Colon (tissue), 2 donors: Measurements from ENCODE around the gene GALNT14.
"Not testable (repeated sequence)": the region's sequence is repeated elsewhere in the genome, so short reads cannot be mapped to it uniquely, and the experiment has no call there.

Experiments used
- FAIRE-seq: peaks from 2 replicates; lab custom pipeline; 2012; peaks lifted over from hg19 to GRCh38; lab: Jason Lieb, UNC
- donor health status: control.
- donor health status: control.

The GALNT14 gene

DNA sequence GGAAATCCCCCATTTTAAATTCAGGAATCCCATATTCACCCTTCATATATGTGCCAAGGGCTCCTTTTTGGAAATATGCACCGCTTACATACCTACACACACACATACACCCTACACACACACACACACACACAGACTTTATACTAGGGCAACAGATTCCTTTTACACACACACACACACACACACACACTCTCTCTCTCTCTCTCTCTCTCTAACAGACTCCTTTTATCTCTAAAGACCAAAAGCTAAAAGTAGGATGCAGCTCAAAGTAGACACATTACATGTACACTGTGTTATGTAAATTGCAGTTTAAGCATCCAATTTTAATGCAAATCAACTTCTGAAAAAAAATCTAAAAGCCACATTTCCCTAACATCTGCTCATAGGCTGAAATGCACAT lies 200.0 kb downstream of the GALNT14 start:
- FAIRE-seq = no peak

DNA sequence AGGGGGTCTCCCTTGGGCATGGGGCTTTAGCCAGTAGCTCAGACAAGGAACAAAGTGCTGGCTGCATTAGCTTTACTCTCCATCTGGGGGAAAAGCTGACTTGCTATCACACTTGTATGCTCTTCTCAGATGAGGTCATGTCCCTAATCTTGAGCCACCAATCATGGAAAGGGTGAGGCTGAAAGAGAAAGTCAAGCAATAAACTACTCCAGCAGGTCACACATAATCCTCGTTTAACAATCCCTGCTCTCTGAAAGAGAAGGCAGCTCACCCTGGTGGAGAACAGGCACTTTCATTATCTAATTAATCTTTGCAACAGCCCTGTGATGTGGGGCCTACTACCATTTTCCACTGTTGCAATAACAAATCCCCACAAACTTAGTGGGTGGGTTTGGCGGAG lies 201.3 kb downstream of the GALNT14 start:
- FAIRE-seq = no peak

DNA sequence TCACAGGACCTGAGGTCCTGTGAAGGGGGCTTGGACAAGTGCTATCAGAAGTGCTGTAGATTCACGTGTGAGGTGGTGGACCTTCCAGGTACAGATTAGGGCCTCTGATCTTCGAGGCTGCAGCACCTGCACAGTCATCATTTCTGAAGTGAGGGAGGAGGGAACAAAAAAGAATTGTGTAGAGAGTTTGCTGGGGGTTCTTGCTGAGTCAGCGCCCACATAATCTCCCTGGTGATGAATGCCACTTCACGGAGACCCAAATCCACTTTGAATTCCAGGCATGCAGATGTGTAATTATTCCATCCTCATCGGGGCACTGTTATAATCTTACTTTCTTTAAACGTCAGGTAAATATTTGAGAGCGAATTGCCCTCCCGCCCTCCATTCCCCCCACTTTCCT lies 202.4 kb downstream of the GALNT14 start:
- no peak for FAIRE-seq

DNA sequence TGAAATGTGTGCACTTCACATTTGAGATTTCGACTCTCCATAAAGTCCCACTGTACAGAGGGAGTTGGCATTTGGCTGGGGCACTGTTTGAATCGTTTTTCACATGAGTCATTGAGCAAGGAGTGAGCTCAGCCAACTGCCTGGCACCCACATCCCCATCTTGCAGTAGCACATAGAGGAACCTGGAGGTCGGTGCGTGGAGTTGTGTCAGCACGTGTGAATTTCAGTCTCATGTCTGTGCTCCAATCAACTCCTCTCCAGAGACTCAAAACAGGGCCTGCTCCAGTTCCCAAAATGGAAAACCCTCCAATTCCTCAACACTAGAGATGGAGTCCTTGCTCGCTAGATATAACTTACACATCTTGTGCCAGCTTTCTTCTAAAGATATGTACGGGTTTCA lies 204.2 kb downstream of the GALNT14 start:
- no peak for FAIRE-seq

DNA sequence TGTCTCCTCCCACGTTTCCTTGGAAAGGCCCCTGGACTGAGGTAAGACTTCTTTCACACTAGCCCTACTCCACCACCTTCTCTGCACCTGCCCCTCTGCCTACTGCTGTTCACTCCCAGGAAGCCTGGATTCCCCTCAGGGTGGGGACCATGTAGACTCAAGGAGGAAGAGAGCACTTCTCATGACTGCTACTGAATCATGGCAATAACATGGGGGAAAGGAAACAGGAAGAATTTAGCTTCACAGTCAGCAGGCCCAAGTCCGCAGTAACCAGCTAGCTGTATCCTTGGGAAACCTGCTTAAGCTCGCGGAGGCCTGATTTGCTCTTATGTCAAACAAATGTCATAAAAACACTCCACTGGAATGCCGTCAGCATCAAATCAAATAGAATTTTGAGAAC lies 204.7 kb downstream of the GALNT14 start:
- FAIRE-seq = no peak

DNA sequence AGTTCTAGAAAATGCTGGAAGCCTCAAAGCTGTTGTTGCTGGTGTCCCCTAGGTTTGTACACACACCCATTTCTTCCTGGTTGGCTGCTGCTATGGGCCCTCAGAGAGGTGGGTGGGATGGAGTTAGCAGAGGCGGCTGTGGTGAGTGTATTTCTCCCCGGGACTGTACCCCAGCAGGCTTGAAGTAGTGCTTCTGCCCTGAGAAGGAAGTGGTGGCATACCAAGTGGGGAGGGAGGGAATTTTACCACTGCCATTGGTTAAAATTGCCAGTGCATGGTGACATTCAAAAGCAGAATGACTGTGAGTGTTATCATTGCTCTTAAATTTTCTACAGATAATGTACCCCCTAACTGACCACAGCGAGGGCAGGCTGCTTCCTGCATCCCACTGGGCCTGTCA lies 205.4 kb downstream of the GALNT14 start:
- FAIRE-seq = no peak

DNA sequence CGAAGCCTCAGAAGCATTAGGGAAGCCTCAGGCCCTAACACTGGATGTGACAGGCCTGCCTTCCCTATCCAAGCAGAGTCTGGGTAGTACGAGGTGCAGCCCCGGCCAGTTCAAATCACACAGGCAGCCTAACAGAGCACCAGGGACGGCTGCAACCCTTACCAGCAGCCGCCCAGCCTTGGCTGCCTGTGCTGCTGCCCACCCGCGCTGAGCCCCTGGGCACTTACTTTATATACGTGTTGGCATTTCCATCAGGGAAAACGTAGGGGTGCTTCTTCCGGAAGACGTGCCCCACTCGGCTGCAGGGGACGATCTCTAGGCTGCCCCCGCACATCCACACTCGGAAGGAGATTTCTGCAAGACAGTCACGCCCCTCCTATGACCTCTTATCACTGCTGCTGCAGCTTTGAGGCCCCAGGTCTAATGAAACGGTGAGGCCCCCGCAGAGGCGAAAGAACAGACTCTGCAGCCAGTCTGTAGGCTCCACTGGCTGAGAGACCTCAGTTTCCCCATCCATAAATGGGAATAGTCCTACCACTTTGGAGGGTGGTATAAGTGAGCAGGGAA lies 206.3 kb downstream of the GALNT14 start:
- FAIRE-seq = no peak

DNA sequence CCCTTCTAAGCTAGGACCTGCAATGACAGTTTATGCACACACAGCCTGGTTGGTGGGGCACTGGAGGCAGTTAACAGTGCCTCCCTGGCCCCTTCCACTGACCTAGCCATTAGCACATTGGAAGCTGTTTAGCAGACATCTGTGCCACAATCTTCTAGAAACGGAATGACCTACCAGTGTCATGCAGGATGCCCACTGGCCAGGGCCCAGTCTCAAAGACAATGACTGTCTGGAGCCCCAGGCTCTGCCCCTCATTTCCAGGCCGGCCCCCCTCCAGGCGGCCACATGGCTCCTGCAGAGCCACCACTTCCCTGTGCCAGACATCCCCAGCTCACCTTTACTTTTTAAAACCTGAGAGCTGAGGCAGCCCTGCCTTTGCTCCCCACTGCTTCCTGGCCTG lies 207.5 kb downstream of the GALNT14 start:
- FAIRE-seq = no peak

DNA sequence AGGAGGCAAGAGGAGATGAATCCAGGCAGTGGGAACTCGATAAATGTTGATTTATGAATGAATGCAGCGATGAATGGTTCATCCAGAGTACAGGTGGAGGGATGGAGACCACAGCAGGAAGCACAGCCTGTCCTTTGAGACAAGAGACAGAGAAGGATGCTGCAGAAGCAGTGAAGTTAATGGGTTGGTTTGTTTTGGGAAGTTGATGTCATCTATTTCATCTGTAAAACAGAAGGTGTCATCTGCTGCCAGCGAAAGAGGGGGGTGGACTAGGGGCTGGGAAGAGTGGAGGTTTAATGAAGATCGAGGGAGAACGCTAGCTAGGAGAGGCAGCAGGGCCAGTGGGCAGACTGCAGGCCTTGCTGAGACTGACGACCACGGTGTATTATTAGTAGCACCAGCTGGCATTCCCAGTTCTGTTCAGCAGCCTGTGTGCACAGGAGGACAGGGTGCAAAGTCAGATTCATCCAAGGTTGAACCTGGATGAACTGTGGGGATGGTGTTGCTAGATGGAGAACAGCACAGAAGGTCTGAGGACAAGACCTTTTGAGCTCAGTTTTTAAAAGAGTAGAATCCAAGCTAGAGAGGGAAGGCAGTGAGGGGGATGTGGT lies 210.7 kb downstream of the GALNT14 start:
- no peak for FAIRE-seq

DNA sequence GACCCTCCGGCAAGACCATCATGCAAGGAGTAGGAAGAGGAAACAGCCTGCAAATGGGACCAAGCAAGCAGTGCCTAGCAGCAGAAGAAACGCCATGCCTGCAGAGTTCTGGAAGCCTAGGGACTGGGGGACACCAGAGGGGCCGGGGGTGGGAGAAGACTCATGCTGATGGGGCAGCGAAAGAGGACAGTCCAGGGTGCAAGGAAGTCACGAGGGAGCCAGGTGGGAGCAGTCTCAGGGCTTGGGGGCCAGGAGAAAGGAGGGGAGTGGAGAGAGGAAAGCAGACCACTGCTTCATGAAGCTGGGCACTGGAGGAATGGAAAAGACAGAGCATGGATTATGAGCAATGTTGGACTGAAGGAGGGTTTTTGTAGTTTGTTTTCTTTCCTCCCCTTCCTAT lies 211.6 kb downstream of the GALNT14 start:
- FAIRE-seq = no peak

DNA sequence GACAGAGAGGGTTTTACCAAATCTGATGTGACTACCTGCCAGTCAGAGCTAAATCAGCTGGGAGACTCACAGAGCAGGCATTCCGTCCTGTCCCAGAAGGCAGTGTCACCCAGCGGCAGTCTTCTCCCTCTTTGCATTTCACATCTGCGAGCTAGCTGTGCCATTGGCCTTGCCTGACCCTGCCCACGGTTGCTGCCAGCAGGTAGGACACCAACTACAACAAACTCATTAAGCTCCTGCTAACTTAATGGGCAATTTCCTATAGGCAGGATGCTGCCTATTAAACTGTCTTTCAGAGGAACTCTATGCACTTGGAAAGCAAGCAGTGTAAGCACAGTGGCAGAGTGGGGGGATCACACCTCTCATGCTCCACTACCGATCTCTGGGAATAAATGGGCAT lies 214.6 kb downstream of the GALNT14 start:
- FAIRE-seq = no peak

DNA sequence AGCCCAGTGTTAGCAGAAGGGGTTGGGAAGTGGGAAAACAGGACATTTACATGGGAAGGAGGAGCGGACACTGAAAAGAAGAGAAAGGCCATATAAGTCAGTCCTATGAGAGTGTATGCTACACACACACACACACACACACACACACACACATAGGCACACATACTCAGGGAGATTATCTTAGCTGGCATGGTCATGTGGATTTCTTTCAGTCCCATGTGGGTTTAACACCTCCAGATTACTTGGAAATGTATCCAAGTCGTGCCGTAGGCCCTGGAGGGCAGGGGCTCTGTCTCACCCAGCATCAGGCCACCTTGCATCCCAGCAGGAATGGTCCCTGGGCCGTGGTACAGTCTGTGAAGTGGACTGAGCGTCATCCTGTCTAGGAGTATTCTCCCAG lies 217.7 kb downstream of the GALNT14 start:
- FAIRE-seq = no peak

DNA sequence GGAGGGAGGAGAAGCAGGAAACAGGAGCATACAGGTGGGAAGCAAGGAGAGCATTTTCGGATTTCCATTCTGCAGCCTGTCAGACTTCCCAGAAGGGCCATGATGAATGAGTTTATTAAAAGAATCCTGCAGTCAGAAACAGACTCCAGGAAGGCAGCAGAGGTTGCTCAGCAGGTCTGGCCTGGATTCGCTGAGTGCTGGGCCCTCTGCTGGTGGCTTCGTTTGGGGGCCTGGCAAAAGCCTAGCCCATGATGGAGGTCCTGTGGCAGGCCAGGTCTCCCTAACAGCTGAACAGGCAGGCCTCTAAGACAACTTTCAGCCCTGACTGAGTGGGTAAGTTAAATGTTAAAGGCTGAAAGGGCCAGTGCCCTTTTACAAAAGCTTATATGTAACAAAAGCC lies 222.8 kb downstream of the GALNT14 start:
- no peak for FAIRE-seq

DNA sequence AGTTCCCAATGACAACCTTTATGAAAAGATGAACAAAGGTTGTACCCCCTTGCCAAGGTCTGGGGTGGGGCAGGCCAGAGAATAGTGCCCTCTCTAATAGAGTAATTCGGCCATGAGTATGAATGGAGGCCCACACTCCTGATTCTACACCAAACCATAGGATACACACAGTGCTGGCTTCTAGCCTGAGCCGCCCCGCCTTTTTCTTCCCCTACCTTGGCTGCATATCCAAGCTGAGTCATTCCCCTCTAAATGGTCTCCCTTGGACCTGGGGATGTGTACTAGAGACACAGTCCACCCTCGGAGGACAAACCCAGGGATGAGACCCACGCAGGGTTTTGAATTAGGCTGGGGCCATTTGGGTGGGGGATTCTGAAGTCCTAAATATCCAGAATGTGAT lies 223.8 kb downstream of the GALNT14 start:
- FAIRE-seq = no peak

DNA sequence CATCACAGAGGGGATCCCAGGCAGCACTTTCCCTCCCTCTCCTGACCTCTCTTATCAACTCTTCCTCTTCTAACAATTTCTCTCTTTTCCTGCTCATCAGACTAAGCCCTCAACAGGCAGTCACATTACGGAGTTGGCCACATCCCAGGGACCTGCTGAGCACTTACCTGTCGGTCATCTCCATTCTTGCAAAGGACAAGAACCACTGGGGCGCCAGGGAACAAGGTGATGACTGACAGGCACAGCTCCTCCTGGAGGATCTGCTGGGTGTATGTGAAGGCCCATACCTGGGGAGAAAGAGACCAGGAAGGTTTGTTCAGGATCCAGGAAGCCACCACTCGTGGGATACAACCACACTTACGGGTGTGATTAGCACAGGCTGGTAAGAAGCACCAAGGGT lies 226.2 kb downstream of the GALNT14 start:
- no peak for FAIRE-seq

DNA sequence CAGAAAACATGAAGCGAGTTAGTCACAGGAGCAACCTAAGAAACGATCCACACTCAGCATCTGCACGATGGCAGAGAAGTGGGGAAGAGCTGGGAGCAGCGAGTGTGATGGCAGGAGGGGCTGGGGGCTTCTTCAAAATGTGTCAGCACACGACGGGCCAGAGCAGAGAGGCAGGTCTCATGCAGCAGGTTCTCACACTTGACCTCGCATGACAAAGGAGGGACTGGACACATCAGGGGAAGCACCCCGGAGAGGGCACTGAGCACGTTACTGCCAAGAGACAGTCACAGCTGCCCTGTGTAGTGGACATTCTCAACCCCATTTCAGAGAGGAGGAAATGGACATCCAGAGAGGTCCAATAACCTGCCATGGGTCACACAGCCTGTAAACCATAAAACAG lies 226.9 kb downstream of the GALNT14 start:
- no peak for FAIRE-seq

DNA sequence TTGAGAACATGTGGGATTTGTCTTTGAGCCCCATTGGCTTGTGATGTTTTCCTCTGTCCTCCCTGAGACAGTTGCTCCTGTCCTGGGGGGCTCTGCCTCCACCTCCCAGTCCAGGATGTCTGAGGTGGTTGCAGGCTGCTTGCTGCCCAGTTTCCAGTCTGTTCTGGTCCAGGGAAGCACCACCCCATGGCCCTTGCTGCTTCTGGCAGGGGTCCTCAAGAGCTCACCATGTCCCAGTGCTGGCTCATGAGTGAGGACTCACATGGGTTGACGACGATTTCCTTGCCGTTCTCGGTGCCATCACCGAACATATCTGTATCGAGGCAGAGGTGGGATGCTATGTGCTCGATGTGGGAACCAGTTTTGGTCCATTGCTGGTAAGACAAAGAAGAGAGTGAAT lies 227.6 kb downstream of the GALNT14 start:
- FAIRE-seq = no peak

DNA sequence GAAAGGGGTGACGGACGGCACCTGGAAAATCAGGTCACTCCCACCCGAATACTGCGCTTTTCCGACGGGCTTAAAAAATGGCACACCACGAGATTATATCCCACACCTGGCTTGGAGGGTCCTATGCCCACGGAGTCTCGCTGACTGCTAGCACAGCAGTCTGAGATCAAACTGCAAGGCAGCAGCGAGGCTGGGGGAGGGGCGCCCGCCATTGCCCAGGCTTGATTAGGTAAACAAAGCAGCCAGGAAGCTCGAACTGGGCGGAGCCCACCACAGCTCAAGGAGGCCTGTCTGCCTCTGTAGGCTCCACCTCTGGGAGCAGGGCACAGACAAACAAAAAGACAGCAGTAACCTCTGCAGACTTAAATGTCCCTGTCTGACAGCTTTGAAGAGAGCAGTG lies 233.8 kb downstream of the GALNT14 start:
- not testable (repeated sequence) for FAIRE-seq

DNA sequence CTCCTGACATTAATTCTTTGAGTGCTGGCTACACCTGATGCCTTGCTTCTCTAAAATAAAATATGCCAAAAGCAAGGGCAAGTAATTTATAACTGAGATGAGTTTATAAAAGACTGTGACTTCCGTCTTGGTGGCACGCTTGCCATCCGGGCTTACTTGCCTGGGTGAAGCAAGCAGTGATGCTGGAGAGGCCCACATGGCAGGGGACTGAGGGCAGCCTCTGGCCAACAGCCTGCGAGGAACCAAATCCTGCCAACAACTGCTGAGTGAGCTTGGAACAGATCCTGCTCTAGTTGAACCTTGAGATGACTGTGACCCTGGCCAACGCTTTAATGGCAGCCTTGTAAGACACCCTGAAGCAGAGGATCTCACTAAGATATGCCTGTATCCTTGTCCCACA lies 234.9 kb downstream of the GALNT14 start:
- no peak for FAIRE-seq

DNA sequence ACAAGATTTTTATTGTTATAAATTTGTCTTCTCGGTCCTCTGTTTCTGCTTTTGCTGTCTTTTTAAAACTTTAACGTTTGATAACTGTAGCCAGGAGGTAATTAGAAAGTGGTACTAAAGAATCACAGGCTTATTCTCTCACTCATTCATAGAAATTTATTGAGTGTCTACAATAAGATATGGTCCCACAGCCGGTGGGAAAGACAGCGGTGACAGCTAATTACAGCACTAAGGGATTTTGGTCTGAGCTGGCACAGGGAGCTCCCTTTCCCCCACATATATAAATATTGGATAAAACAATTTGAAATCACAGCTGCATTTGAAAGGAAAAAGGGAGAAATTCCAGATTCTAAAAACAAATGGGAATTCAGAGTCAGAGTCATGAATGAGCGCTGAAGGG lies 237.9 kb downstream of the GALNT14 start:
- FAIRE-seq = no peak

DNA sequence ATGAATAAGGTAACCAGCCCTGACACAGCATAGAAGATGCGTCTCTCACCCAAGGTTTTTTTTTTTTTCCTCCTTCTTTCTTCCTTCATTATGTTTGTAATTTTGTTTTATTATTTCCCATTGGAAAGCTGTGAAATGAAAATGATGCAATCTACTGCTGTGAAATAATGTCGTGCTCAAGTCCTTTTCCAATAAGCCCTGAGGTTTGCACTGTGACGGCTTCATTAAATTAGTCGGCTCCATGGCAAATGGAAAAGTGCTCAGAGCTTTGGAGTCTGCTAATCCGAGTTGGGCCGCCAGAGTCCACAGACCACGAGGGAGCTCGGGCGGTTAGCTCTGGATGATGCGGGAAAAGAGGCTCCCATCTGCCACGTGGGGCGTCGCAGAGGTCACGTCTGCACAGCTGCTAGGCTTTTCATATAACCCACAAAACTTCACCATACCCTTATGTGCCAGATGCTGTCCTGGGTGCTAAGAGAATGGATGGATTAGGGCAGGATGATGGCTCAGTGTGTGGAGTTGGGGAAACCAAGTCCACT lies 238.7 kb downstream of the GALNT14 start:
- FAIRE-seq = no peak

DNA sequence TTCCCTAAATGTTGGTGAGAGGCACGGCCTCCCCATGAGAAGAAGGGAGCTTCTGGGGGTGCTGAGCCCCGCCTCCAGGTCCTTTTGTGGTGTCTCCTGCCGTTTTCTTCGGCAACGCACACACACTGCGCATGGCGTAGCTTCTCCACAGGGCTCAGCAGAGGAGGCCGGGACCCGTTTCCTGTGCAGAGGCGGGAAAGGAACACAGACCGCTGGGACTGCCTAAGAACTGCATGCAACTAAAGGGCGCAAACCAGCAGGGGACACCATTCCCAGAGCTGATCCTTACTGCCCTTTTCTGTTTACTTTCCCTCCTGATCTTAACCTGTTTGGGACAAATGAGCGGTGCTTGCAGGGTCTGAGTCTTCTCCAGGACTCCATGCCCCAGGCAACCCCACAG lies 240.7 kb downstream of the GALNT14 start:
- FAIRE-seq = no peak

DNA sequence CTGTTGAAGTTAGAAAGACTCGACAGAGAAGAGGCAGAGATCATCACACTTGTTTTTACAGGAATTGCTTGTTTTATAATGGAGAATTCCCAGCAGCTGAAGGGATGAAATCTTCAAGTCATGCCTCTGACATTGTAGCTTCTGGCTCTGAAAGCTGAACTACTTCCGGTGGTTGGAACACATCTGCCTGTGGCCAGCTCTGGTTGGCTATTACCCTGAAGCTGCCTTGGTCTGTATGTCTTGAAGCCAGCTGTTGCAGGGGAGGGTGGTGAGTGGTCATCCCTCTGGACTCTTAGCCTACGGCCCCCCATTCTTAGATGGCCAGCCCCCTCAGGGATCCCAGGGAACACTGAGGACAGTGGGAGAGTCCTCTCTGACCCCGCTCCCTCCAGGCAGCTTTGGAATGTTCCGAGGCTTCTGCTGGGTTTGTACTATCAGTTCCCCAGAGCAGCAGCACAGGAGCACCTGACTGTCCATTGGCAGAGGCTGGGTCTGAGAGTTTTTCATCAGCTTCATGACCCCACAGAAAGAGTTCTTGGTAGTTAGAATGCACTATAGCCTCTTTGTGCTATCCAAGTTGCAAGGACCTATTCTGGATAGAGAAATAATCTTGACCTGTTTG lies 243.6 kb downstream of the GALNT14 start:
- FAIRE-seq = no peak

DNA sequence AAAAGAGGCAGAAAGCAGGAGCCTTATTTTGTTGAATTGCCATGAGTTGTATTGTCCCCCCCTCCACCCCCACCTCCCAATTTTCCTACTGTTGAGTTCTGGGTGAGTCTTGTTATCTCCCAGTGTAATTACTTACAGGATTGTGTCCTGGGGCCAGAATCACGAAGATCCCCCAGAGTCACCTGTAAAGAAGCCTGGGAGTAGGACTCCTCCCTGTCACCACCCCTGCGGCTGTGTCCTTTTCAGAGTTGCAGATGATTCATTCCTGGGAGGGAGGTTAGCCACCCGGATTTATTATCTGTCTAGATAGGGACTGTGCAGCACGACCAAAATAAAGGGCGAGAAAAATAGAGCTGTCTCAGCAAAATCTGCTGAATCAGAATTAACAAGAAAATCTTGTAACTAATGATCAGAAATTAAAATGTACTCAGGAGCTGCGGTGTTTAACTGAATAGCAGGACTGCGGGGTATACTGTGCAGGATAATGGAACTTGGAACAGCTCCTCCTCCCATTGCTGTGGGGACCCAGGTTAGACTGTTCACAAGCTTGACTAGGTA lies 249.3 kb downstream of the GALNT14 start:
- no peak for FAIRE-seq
